Coronary artery (tissue), 2 donors: ENCODE data around the gene DIMT1.
A peak's percentile ranks its signal among the peaks of the same experiment; 100 is the strongest.

Experiments used
- DNase-seq: peaks from one replicate; pipeline ENCODE4 v3.0.0-alpha.2; 2017; ENCODE audit warnings: low spot score
- H3K27ac ChIP-seq, 2 donors: fragments of 200-600 bp; sonication (generic); one replicate each; pipeline ENCODE4 v1.5.1; 2016 to 2019
- H3K4me3 ChIP-seq: fragments of 200-600 bp; sonication (generic); 2 replicates; pipeline ENCODE4 v1.5.1; 2016; ENCODE audit warnings: mild to moderate bottlenecking, moderate library complexity
- CTCF ChIP-seq: fragments of 200-600 bp; sonication (generic); IDR thresholded peaks from one replicate; pipeline ENCODE4 v1.5.1; 2019; ENCODE audit warnings: antibody characterized with exemption

Gene DIMT1

DNA sequence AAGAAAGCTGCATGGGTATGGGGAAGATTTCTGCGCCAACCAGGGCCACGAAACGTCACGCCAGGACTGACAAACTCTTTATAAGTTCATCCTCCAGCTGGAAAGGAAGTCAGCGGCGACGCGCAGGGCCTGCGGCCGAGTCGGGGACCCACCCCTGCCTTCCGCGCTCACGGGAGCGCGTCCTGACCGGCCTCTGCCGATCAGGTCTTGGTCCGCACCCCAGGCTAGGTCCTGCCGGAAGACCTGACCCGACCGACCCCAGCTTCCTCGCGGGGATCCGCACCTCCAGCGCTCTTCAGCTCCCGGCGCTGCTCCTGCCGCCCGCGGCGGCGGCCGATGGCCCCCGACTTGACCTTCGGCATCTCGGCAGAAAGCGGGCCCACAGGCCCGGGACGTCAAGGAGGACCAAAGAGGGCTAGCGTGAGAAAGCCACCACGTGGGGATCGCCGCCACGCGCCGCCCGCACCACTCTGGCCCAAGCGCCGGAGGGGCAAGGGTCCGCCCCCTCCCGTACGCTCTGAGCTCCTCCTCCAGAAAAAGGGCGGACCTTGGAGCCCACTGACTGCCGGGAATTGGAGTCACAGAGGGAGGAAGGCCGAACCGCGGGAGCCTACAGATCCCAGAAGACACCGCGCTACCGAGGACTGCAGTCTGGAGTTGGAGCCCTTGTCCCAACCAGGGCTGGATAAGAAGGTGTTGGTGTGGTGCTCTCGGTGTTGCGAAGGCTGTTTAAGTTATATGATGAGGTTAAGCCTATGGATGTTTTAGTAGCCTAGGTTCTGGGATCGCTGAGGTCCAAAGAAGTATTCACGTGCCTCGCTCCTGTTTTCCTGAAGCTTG is at the start of gene DIMT1:
Gene DIMT1 (minus strand): TSS at position 495 of the 840 bp plus-strand sequence. CDS start 133 bp downstream, at position 362.
- Histone ChIP-seq H3K27ac (peak within 1 kb of the TSS; percentile 95 to 96), H3K4me3 (peak within 1 kb of the TSS; percentile 92)
- DNase-seq = peak; percentile 97
- no peak for TF ChIP-seq CTCF

GRCh38 chr5:62450259-62450658 is 46.6 kb upstream of the DIMT1 start:
- no peak for TF ChIP-seq CTCF
- DNase-seq = no peak
- H3K27ac ChIP-seq = no peak overlapping the region
- no peak overlapping the region for H3K4me3 ChIP-seq

DNA sequence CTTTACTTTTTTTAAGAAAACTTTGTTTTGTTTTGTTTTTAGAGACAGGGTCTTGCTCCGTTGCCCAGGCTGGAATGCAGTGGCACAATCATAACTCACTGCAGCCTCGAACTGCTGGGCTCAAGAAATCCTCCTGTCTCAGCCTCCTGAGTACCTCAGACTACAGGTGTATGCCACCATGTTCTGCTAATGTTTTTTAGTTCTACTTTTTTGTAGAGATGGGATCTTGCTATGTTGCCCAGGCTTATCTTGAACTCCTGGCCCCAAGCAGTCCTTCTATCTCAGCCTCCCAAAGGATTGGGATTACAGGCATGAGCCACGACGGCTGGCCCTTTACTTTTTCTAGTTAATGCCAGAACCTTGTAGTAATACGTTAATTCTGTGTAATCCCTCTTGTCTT is 44.8 kb upstream of the DIMT1 start:
- no peak overlapping the region for H3K27ac ChIP-seq
- no peak for DNase-seq
- no peak for TF ChIP-seq CTCF

DNA sequence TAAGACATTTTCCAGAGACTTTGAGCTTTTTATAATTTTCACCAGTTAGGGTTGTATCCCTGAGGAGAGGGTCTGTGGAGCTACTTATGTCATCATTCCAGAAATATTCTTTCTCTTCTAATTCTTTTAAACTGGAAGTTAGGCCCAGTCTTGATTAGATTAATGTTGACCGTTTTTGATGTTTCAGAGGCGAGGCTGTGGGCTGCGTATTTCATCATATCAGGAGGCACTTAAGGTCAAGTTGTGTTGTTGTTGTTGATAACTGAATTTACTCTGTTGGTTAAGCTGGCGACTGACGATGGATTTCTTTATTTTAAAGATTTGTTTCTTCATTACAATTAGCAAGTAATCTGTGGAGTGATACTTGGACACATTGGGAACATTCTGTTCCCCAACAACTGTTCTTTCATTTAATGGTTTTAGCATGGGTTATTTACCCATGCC is 28.9 kb upstream of the DIMT1 start:
- no peak for TF ChIP-seq CTCF
- Histone ChIP-seq H3K4me3 (peak overlapping the region; percentile 4), H3K27ac (peak overlapping the region in 1 of 2 donors; percentile 31)
- no peak for DNase-seq

More for the DNA sequence above, 44.8 kb upstream of the DIMT1 start:
- no peak overlapping the region for H3K4me3 ChIP-seq

DNA sequence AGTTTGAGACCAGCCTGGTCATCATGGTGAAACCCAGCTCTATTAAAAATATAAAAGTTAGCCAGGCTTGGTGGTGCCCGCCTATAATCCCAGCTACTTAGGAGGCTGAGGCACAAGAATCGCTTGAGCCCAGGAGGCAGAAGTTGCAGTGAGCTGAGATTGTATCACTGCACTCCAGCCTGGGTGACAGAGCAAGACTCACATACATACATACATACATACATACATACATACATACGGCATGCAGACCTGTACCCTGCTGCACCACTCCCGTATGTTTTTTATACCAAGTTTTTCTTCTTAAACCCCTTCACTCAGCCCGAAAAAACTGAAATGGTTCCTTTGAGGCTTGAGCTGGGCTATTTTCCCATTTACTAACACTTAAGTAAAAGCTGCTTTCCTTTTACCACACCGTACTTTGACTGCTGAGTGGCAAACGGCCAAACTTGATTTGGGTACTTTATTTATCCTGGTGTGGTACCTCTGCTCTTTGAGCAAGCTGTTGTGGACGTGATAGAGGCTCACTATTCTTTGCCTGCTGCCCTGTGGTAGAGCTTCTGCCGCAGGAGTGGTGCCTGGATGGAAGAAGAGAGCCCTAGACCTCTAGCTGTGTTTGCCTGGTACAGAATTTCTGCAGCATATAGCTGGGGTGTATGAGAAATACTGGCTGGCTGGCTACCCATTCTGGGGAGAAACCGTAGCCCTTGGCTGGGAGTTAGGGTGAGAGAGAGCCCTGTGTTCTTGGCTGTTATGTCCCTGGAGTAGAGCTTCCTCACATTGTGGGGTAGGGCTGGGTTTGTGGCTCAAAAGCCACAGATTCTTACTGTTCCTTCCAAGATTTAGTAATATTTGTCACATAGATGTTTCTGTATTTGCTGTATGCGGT is 28.3 kb upstream of the DIMT1 start:
- no peak for DNase-seq
- TF ChIP-seq CTCF = no peak
- H3K4me3 ChIP-seq = peak overlapping the region; percentile 4
- H3K27ac ChIP-seq = peak overlapping the region; percentile 11 to 38

DNA sequence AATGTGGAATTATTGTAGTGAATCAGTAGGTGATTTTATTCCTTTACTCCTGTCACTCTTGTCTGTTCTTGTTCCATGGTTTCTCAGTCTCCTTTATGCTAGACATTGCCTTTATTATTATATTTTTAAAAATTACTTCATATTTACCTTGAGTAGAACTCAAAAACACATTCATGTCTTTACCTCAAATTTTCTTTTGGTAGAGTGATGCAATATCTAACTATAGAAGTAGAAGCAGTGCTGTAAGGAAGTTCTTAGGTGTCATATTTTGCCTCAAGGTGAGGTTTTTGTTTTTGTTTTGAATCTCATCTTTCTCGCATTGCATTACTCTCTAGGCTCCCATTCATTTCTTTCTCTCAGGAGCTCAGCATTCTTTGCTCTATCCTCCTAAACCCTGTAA is 21.1 kb upstream of the DIMT1 start:
- TF ChIP-seq CTCF = no peak
- no peak overlapping the region for H3K27ac ChIP-seq
- H3K4me3 ChIP-seq = no peak overlapping the region
- no peak for DNase-seq
